A549 (cell line): Measurements from ENCODE around the gene ERCC2.
"Not testable (repeated sequence)": the region's sequence is repeated elsewhere in the genome, so short reads cannot be mapped to it uniquely, and the experiment has no call there.

Experiments used
- EP300 ChIP-seq, 2 experiments: fragments of >200 bp; sonication (Bioruptor Twin); formaldehyde crosslinking; IDR thresholded peaks; 2 replicates in 1 of 2; 3 replicates in 1 of 2; pipeline ENCODE4 v1.6.1; 2016 to 2017
- MAFK ChIP-seq: fragments of 450-650 bp; IDR thresholded peaks from 2 replicates; pipeline ENCODE4 v1.6.1; 2014; ENCODE audit not compliant: partially characterized antibody
- MAX ChIP-seq: IDR thresholded peaks from 2 replicates; pipeline ENCODE4 v1.6.1; 2012
- POLR2A ChIP-seq: IDR thresholded peaks from 2 replicates; pipeline ENCODE4 v1.6.1; 2012; ENCODE audit warnings: mild to moderate bottlenecking, low read length
- POLR2AphosphoS2 ChIP-seq: conservative IDR thresholded peaks from 2 replicates; pipeline ENCODE4 v1.6.1; 2012; ENCODE audit warnings: low read length, improper control_type of control experiment, inconsistent platforms
- REST ChIP-seq: fragments of 200-600 bp; sonication (generic); IDR thresholded peaks from 2 replicates; pipeline ENCODE4 v1.6.1; 2016; ENCODE audit warnings: antibody characterized with exemption, mild to moderate bottlenecking, moderate library complexity
- TF ChIP-seq, protein P1 (sequence below): fragments of >200 bp; sonication (Bioruptor Twin); formaldehyde crosslinking; IDR thresholded peaks from 3 replicates; pipeline ENCODE4 v1.5.1; 2016

DNA sequence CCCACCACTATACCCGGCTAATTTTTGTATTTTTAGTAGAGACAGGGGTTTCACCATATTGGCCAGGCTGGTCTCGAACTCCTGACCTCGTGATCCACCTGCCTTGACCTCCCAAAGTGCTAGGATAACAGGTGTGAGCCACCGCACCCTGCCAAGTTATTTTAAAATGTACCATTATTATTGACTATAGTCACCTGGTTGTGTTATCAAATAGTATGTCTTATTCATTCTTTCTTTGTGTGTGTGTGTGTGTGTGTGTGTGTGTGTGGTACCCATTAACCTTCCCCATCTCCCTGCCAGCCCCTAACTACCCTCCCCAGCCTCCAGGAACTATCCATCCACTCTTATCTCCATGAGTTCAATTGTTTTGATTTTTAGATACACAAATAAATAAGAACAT, 40.0 kb upstream of the ERCC2 start:
- not testable (repeated sequence) for TF ChIP-seq EP300 (IDR thresholded peaks at IDR 0.05); POLR2A; MAX; MAFK; POLR2AphosphoS2; REST
- TF ChIP-seq, protein P1, sequence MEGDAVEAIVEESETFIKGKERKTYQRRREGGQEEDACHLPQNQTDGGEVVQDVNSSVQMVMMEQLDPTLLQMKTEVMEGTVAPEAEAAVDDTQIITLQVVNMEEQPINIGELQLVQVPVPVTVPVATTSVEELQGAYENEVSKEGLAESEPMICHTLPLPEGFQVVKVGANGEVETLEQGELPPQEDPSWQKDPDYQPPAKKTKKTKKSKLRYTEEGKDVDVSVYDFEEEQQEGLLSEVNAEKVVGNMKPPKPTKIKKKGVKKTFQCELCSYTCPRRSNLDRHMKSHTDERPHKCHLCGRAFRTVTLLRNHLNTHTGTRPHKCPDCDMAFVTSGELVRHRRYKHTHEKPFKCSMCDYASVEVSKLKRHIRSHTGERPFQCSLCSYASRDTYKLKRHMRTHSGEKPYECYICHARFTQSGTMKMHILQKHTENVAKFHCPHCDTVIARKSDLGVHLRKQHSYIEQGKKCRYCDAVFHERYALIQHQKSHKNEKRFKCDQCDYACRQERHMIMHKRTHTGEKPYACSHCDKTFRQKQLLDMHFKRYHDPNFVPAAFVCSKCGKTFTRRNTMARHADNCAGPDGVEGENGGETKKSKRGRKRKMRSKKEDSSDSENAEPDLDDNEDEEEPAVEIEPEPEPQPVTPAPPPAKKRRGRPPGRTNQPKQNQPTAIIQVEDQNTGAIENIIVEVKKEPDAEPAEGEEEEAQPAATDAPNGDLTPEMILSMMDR, result not testable (repeated sequence)
